Measurements from ENCODE around the gene KLHDC8A.

Gene KLHDC8A

GRCh38 chr1:205316161-205316566 lies 40.6 kb downstream of the KLHDC8A start:
- Histone ChIP-seq H3K27ac (ENCODE audit: low read length) (peak overlapping the region; percentile 97), H4K20me1 (ENCODE audit: insufficient read depth, low read length) (peaks cover 45% of the 10 kb centered on the region), H3K36me3 (replicated peaks; ENCODE audit: low read depth, low read length) (peaks cover 36% of the 10 kb centered on the region), H3K79me2 (ENCODE audit: low read length) (peaks cover 93% of the 10 kb centered on the region), H3K4me1 (ENCODE audit: low read length) (peaks cover 86% of the 10 kb centered on the region), H3K27me3 (ENCODE audit: low read depth, low read length) (no peaks in the 10 kb centered on the region), H3K4me3 (ENCODE audit: low read length) (peak overlapping the region; percentile 79), H2AFZ (ENCODE audit: low read depth, low read length) (no peak overlapping the region), H3K4me2 (ENCODE audit: low read length) (peak overlapping the region; percentile 99), H3K9me3 (ENCODE audit: insufficient read depth, low read length) (no peaks in the 10 kb centered on the region), H3K9ac (ENCODE audit: low read length) (peak overlapping the region; percentile 92)
- TF ChIP-seq EZH2phosphoT487 (IDR thresholded peaks at IDR 0.05; ENCODE audit: low read depth) (no peak), CTCF (IDR thresholded peaks at IDR 0.05; ENCODE audit: low read depth, low read length) (no peak)

GRCh38 chr1:205315008-205315618 lies 41.6 kb downstream of the KLHDC8A start:
- no peaks in the 10 kb centered on the region for H3K9me3 ChIP-seq (ENCODE audit: insufficient read depth, low read length)
- peak overlapping the region; percentile 99 for H3K4me2 ChIP-seq (ENCODE audit: low read length)
- peaks cover 97% of the 10 kb centered on the region for H3K4me1 ChIP-seq (ENCODE audit: low read length)
- peaks cover 46% of the 10 kb centered on the region for H4K20me1 ChIP-seq (ENCODE audit: insufficient read depth, low read length)
- no peaks in the 10 kb centered on the region for H3K27me3 ChIP-seq (ENCODE audit: low read depth, low read length)
- H3K79me2 ChIP-seq (ENCODE audit: low read length), result peaks cover 93% of the 10 kb centered on the region
- no peak overlapping the region for H2AFZ ChIP-seq (ENCODE audit: low read depth, low read length)
- TF ChIP-seq CTCF (IDR thresholded peaks at IDR 0.05; ENCODE audit: low read depth, low read length) (no peak), EZH2phosphoT487 (IDR thresholded peaks at IDR 0.05; ENCODE audit: low read depth) (no peak)
- peak overlapping the region; percentile 79 for H3K4me3 ChIP-seq (ENCODE audit: low read length)
- peak overlapping the region; percentile 97 for H3K27ac ChIP-seq (ENCODE audit: low read length)
- peaks cover 42% of the 10 kb centered on the region for H3K36me3 ChIP-seq (replicated peaks; ENCODE audit: low read depth, low read length)
- H3K9ac ChIP-seq (ENCODE audit: low read length), result peak overlapping the region; percentile 92

- peak overlapping the region; percentile 98 for H3K9ac ChIP-seq (ENCODE audit: low read length)
- peaks cover 88% of the 10 kb centered on the region for H3K4me1 ChIP-seq (ENCODE audit: low read length)
These were observed 43.0 kb downstream of the KLHDC8A start for GRCh38 chr1:205313563-205314308.

More at GRCh38 chr1:205313563-205314308, 43.0 kb downstream of the KLHDC8A start:
- H3K4me2 ChIP-seq (ENCODE audit: low read length), result peak overlapping the region; percentile 99
- H3K27me3 ChIP-seq (ENCODE audit: low read depth, low read length), result no peaks in the 10 kb centered on the region
- peaks cover 87% of the 10 kb centered on the region for H3K79me2 ChIP-seq (ENCODE audit: low read length)
- no peaks in the 10 kb centered on the region for H3K9me3 ChIP-seq (ENCODE audit: insufficient read depth, low read length)
- H2AFZ ChIP-seq (ENCODE audit: low read depth, low read length), result no peak overlapping the region
- H3K4me3 ChIP-seq (ENCODE audit: low read length), result peak overlapping the region; percentile 79
- H4K20me1 ChIP-seq (ENCODE audit: insufficient read depth, low read length), result peaks cover 44% of the 10 kb centered on the region
- H3K27ac ChIP-seq (ENCODE audit: low read length), result peak overlapping the region; percentile 97
- TF ChIP-seq EZH2phosphoT487 (IDR thresholded peaks at IDR 0.05; ENCODE audit: low read depth) (no peak), CTCF (IDR thresholded peaks at IDR 0.05; ENCODE audit: low read depth, low read length) (no peak)
- peaks cover 45% of the 10 kb centered on the region for H3K36me3 ChIP-seq (replicated peaks; ENCODE audit: low read depth, low read length)
